Calu3 (cell line): ENCODE results near the gene TNP1. TPM values are rescaled to one million over a fixed set of nuclear protein-coding genes. Genes with fewer than 3 reads are reported as not detected.

Experiments used
- BruUV-seq: library from RNA; stranded (reverse); fragments of 400-500 nt; replicated peaks from 2 replicates; lab custom pipeline; 2021; lab: Mats Ljungman, UMichigan
- CTCF ChIA-PET: fragments of 300-600 bp; sonication (Branson Sonifier 250); formaldehyde crosslinking; loops from one replicate; lab custom pipeline; 2022; ENCODE audit warnings: antibody characterized with exemption; lab: Charles Lee
- DNase-seq: peaks from one replicate; pipeline ENCODE4 v3.0.0; 2022
- H3K27ac Mint-ChIP-seq: one replicate; pipeline ENCODE4 v1.8.0; 2022; ENCODE audit warnings: mixed read lengths; ENCODE audit not compliant: unreplicated experiment
- H3K27me3 Mint-ChIP-seq: one replicate; pipeline ENCODE4 v1.8.0; 2022; ENCODE audit warnings: mixed read lengths; ENCODE audit not compliant: unreplicated experiment
- H3K36me3 Mint-ChIP-seq: one replicate; pipeline ENCODE4 v1.8.0; 2022; ENCODE audit warnings: mild to moderate bottlenecking, moderate library complexity, mixed read lengths; ENCODE audit not compliant: insufficient read depth, unreplicated experiment
- H3K4me1 Mint-ChIP-seq: one replicate; pipeline ENCODE4 v1.8.0; 2022; ENCODE audit warnings: mild to moderate bottlenecking, low read depth, mixed read lengths; ENCODE audit not compliant: unreplicated experiment
- H3K4me3 Mint-ChIP-seq: one replicate; pipeline ENCODE4 v1.8.0; 2022; ENCODE audit warnings: mild to moderate bottlenecking, low read depth, moderate library complexity, mixed read lengths; ENCODE audit not compliant: unreplicated experiment
- H3K9me3 Mint-ChIP-seq: one replicate; pipeline ENCODE4 v1.8.0; 2022; ENCODE audit warnings: low read depth, mixed read lengths; ENCODE audit not compliant: unreplicated experiment
- CTCF ChIP-seq: fragments of 200-600 bp; IDR thresholded peaks from one replicate; pipeline ENCODE4 v1.8.0; 2022; ENCODE audit warnings: antibody characterized with exemption; ENCODE audit not compliant: unreplicated experiment
- intact Hi-C: fragments of 100-400 bp; cut with micrococcal nuclease; formaldehyde crosslinking; loops from one replicate; pipeline ENCODE4 v1.10.0; 2022; ENCODE audit not compliant: unreplicated experiment
- total RNA-seq: library from RNA; stranded (reverse); gene quantifications from 2 replicates; pipeline ENCODE4 v1.2.3, GENCODE V29; 2022

The TNP1 gene
- total RNA-seq, 1 experiment from 2014 or later = not detected

DNA sequence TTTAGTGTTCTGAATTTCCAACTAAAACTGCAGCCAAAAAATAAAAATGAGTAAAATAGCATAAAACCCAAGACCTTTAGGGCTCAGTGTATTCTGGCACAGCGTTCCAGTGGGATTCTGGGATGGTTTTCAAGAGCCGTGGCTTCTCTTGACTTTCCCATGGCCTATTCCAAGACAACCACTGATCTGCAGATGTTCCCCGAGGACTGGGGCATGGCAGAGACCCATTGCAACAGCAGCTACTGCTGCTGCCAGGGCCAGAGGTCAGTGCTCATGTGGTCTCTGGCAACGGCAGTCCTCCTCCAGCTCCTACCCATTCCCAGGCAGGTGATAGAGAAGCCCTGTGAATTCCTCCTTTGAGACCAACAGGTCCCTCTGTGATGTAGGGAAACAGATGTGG is 26.8 kb downstream of the TNP1 start:
- Mint-ChIP-seq H3K4me3 (no peak overlapping the region), H3K4me1 (no peaks in the 10 kb centered on the region), H3K9me3 (peaks cover 4% of the 10 kb centered on the region), H3K36me3 (no peaks in the 10 kb centered on the region), H3K27ac (no peak overlapping the region), H3K27me3 (peaks cover 38% of the 10 kb centered on the region)
- CTCF ChIA-PET = no interaction called here
- no peak for DNase-seq
- TF ChIP-seq CTCF = no peak
- BruUV-seq = no TSS peak
- intact Hi-C loops = no loop called here

GRCh38 chr2:216830346-216830745 is 29.5 kb downstream of the TNP1 start:
- no peak overlapping the region for H3K27ac Mint-ChIP-seq
- no peak for DNase-seq
- H3K27me3 Mint-ChIP-seq = peaks cover 44% of the 10 kb centered on the region
- BruUV-seq = no TSS peak
- intact Hi-C loops = no loop called here
- no peak overlapping the region for H3K4me3 Mint-ChIP-seq
- H3K36me3 Mint-ChIP-seq = no peaks in the 10 kb centered on the region
- no peaks in the 10 kb centered on the region for H3K4me1 Mint-ChIP-seq
- peaks cover 7% of the 10 kb centered on the region for H3K9me3 Mint-ChIP-seq
- CTCF ChIA-PET = no interaction called here
- no peak for TF ChIP-seq CTCF

DNA sequence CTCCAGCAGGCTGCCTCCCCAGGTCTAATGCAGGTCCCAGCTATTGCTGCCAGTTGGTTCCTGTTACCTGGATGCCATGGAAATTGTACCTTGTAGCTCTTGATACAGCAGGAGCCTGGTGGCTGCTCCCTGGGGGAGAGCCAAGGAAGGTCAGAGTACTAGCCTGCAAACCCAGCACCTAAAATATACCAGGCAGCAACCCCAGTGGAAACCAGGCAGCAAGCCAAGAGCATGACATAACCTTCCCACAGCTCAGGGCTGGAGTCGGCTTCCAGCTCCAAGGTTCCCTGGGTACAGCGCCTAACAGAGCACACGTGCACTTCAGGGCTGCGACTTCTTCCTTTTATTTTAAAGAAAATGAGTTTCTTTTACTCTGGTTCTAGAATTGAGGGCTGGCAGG is 30.3 kb downstream of the TNP1 start:
- H3K27me3 Mint-ChIP-seq = peaks cover 44% of the 10 kb centered on the region
- no peak for TF ChIP-seq CTCF
- DNase-seq = no peak
- intact Hi-C loops = no loop called here
- no peaks in the 10 kb centered on the region for H3K36me3 Mint-ChIP-seq
- H3K4me3 Mint-ChIP-seq = no peak overlapping the region
- no TSS peak for BruUV-seq
- H3K27ac Mint-ChIP-seq = no peak overlapping the region
- H3K4me1 Mint-ChIP-seq = no peaks in the 10 kb centered on the region
- peaks cover 10% of the 10 kb centered on the region for H3K9me3 Mint-ChIP-seq
- CTCF ChIA-PET = interaction anchor here (0.9 kb wide), 1 partner anchor 14 kb away, joined by 3 read pairs; no protein-coding TSS in a partner anchor

GRCh38 chr2:216827073-216827720 is 32.7 kb downstream of the TNP1 start:
- no peak for TF ChIP-seq CTCF
- BruUV-seq = no TSS peak
- Mint-ChIP-seq H3K36me3 (no peaks in the 10 kb centered on the region), H3K27ac (no peak overlapping the region), H3K27me3 (peaks cover 44% of the 10 kb centered on the region), H3K4me1 (no peaks in the 10 kb centered on the region), H3K9me3 (peaks cover 10% of the 10 kb centered on the region), H3K4me3 (no peak overlapping the region)
- no peak for DNase-seq
- CTCF ChIA-PET = no interaction called here
- intact Hi-C loops = no loop called here
